ENCODE results near the gene AKR1D1.

Gene AKR1D1, protein sequence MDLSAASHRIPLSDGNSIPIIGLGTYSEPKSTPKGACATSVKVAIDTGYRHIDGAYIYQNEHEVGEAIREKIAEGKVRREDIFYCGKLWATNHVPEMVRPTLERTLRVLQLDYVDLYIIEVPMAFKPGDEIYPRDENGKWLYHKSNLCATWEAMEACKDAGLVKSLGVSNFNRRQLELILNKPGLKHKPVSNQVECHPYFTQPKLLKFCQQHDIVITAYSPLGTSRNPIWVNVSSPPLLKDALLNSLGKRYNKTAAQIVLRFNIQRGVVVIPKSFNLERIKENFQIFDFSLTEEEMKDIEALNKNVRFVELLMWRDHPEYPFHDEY

DNA sequence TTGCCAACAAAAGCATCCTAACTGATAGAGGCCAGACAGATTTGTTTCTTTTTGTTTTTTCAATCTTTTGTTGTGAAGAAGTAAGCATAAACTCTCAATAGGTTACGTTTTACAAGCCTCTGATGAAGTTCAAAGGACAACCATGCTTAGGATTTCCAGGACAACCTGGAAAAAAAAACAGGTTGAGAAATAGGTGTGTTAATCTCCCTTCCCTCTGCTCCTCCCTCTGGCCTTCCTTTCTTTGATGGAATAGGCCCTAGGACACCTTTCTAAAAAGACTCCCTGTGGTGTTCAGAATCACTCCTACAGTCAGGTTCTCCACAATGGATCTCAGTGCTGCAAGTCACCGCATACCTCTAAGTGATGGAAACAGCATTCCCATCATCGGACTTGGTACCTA lies at the start of gene AKR1D1:
Gene AKR1D1 (plus strand): TSS at position 264 of the 400 bp plus-strand sequence. CDS start 60 bp downstream, at position 324.
- TF ChIP-seq, protein P1, sequence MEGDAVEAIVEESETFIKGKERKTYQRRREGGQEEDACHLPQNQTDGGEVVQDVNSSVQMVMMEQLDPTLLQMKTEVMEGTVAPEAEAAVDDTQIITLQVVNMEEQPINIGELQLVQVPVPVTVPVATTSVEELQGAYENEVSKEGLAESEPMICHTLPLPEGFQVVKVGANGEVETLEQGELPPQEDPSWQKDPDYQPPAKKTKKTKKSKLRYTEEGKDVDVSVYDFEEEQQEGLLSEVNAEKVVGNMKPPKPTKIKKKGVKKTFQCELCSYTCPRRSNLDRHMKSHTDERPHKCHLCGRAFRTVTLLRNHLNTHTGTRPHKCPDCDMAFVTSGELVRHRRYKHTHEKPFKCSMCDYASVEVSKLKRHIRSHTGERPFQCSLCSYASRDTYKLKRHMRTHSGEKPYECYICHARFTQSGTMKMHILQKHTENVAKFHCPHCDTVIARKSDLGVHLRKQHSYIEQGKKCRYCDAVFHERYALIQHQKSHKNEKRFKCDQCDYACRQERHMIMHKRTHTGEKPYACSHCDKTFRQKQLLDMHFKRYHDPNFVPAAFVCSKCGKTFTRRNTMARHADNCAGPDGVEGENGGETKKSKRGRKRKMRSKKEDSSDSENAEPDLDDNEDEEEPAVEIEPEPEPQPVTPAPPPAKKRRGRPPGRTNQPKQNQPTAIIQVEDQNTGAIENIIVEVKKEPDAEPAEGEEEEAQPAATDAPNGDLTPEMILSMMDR (IDR thresholded peaks at IDR 0.05) = no peak

DNA sequence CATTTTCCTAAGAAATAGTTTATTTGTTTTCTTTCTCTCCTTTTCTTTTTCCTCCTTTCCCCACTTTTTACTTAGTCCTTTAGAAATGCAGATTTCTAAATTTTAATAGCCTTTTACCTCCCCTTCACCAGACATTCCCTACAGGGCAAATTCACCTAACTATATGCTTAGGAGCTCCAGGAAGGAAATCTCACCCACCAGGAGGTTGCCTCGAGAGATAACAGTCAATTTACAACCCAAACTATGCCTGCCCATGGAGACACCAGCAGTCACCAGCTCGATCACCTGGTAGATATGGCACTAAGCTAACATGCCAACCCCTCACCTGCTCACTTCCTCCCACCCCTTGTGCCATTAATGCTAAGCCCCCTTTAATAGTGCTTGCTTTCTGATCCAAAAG lies 49.2 kb upstream of the AKR1D1 start:
- TF ChIP-seq, protein P1 (IDR thresholded peaks at IDR 0.05) = no peak

DNA sequence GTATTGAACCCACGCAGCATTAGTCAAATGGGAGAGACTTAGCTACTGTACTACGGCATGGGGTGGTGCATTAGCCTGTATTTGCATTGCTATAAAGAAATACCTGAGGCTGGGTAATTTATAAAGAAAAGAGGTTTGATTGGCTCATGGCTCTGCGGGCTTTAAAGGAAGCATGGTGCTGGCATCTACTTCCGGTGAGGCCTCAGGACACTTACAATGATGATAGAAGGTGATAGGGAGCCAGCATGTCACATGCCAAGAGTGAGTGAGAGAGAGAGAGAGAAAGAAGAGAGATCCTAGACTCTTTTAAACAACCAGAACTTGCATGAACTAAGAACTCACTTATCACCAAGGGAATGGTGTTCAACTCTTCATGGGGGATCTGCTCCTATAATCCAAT lies 47.1 kb upstream of the AKR1D1 start:
- TF ChIP-seq, protein P1 (IDR thresholded peaks at IDR 0.05) = no peak

DNA sequence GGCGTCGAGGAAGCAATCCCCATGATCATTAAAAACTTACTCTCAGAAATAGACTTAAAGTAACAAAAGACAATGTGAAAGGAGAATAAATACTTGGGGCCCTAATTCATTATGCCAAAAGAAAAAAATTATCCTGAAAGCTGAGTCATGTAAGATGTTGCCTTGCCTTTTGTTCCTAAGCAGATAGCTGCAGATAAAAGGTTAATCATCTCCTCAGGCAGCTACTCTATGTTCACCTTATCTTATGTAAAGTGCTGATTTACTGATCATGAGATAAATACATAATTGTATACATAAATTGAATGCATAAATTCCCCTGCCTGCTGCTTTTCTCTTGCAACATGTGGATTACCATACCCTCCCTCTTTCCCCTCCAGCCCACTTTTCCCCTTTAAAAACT lies 46.3 kb upstream of the AKR1D1 start:
- TF ChIP-seq, protein P1 (IDR thresholded peaks at IDR 0.05) = no peak

DNA sequence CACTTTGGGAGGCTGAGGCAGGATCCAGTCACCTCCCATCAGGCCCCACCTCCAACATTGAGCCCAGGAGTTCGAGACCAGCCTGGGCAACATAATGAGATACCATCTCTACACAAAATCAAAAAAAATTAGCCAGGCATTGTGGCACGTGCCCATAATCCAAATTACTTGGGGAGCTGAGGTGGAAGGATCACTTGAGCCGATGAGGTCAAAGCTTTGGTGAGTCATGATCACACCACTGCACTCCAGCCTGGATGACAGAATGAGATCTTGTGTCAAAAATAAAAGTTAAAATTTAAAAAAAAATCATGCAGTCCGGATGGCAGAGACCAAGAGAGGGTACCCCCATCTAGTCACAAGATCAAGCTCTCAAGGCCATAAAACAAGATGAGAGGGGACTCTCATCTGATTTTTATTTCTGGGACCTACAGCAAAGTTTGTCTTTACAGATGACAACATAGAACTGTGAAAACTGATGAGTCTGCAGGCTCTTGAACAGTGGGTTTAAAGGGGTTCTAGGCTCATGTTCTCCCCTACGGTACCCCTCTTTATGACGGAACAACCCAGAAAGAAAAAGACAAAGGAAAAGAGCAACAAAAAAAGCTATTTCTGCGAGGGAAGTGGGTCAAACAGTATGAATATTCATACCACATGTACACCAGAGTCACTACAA lies 45.4 kb upstream of the AKR1D1 start:
- TF ChIP-seq, protein P1 (IDR thresholded peaks at IDR 0.05) = no peak

DNA sequence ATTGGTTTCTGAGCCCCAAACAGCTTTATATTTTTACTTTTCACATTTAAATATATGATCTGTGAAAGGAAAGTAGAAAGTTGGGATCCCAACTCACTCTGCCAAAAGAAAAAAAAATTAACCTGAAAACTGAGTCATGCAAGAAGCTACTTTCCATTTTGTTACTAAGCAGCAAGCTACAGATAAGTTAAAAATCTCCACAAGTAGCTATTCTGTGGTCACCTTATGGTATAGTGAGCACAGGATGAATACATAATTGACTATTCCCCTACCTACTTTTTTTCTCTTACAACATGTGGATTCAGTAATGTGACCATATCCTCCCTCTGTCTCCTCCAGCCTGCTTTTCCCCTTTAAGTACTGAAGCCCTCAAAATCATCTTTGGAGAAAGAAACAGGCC lies 44.1 kb upstream of the AKR1D1 start:
- TF ChIP-seq, protein P1 (IDR thresholded peaks at IDR 0.05) = no peak

DNA sequence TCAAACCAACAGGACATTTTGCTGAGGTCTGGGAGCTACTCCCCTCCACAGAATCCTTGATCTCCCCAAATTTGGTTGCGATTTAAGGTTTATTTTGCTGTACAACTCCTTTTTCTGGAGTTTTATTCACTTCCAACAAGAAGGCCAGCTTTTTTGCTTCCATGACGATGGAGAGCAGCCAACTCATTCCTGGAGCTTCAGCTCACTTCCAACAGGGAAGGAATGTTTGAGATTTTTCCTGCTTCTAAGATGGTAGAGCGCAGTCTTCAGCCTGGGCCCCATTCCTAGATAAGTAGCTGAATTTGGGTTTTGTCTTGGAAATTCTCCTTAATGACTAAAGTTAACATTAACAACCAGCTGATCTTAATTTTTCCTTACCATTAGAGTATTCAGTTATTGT lies 43.5 kb upstream of the AKR1D1 start:
- TF ChIP-seq, protein P1 (IDR thresholded peaks at IDR 0.05) = no peak

Measured in LNCAP (cell line).